HG02981 (cell line): ENCODE measurements around the gene ADIPOR1.

Experiments
- ATAC-seq: cut with Tn5 transposase; IDR thresholded peaks from one replicate; pipeline ENCODE4 v1.9.1; 2021; ENCODE audit warnings: mild to moderate bottlenecking, moderate library complexity; ENCODE audit not compliant: unreplicated experiment

Gene ADIPOR1

GRCh38 chr1:202972046-202972445, 13.9 kb upstream of the ADIPOR1 start:
- ATAC-seq: no peak

GRCh38 chr1:202968895-202969295, 10.8 kb upstream of the ADIPOR1 start:
- peak; percentile 73 for ATAC-seq

- ATAC-seq: no peak
Measured at GRCh38 chr1:202968351-202968750, 10.2 kb upstream of the ADIPOR1 start.

- ATAC-seq: no peak
Measured at GRCh38 chr1:202967684-202968281, 9.7 kb upstream of the ADIPOR1 start.

GRCh38 chr1:202966006-202966898, 8.1 kb upstream of the ADIPOR1 start:
- ATAC-seq: no peak

- ATAC-seq: no peak
Measured at GRCh38 chr1:202965422-202965821, 7.3 kb upstream of the ADIPOR1 start.

- ATAC-seq: no peak
Measured at GRCh38 chr1:202964791-202965410, 6.8 kb upstream of the ADIPOR1 start.

GRCh38 chr1:202961220-202961880, 3.2 kb upstream of the ADIPOR1 start:
- no peak for ATAC-seq

GRCh38 chr1:202959276-202959620, 1.1 kb upstream of the ADIPOR1 start:
- no peak for ATAC-seq

- ATAC-seq: no peak
Measured at GRCh38 chr1:202958544-202959275, 598 bp upstream of the ADIPOR1 start.

GRCh38 chr1:202956969-202957368, 1.1 kb downstream of the ADIPOR1 start:
- no peak for ATAC-seq

- ATAC-seq: no peak
Measured at GRCh38 chr1:202954057-202954745, 3.9 kb downstream of the ADIPOR1 start.

- no peak for ATAC-seq
Measured at GRCh38 chr1:202953392-202953791, 4.7 kb downstream of the ADIPOR1 start.

GRCh38 chr1:202952818-202953217, 5.3 kb downstream of the ADIPOR1 start:
- ATAC-seq: no peak

- ATAC-seq: no peak
Measured at GRCh38 chr1:202952099-202952498, 6.0 kb downstream of the ADIPOR1 start.

- ATAC-seq: no peak
Measured at GRCh38 chr1:202951437-202951836, 6.7 kb downstream of the ADIPOR1 start.

GRCh38 chr1:202945483-202945882, 12.6 kb downstream of the ADIPOR1 start:
- ATAC-seq: no peak

GRCh38 chr1:202944438-202944921, 13.6 kb downstream of the ADIPOR1 start:
- no peak for ATAC-seq

GRCh38 chr1:202942426-202942825, 15.7 kb downstream of the ADIPOR1 start:
- no peak for ATAC-seq

GRCh38 chr1:202941372-202941771, 16.7 kb downstream of the ADIPOR1 start:
- no peak for ATAC-seq
